NCI-H460 (cell line): ENCODE results near the gene SRA1. TPM values are rescaled to one million over a fixed set of nuclear protein-coding genes. Genes with fewer than 3 reads are reported as not detected.

Source experiments
- DNase-seq: peaks from one replicate; pipeline ENCODE4 v3.0.0-alpha.2; 2016; ENCODE audit warnings: low read depth; ENCODE audit errors: extremely low read depth
- total RNA-seq: library from RNA; depleted of rRNA; stranded (reverse); fragments of >200 nt; shearing (Covaris generic); gene quantifications from 2 replicates; pipeline ENCODE4 v1.2.3, GENCODE V29; 2014

Gene SRA1
- total RNA-seq, 1 experiment from 2014 or later = 77.8 TPM

GRCh38 chr5:140571105-140571504 lies 13.8 kb upstream of the SRA1 start:
- DNase-seq = no peak

- DNase-seq = no peak
These were observed 13.2 kb upstream of the SRA1 start for GRCh38 chr5:140570488-140570887.

- DNase-seq = no peak
These were observed 12.8 kb upstream of the SRA1 start for GRCh38 chr5:140570058-140570457.

- no peak for DNase-seq
These were observed 11.9 kb upstream of the SRA1 start for GRCh38 chr5:140569197-140569596.

GRCh38 chr5:140568443-140569063 lies 11.3 kb upstream of the SRA1 start:
- no peak for DNase-seq

GRCh38 chr5:140567871-140568270 lies 10.6 kb upstream of the SRA1 start:
- no peak for DNase-seq

GRCh38 chr5:140567136-140567818 lies 10.0 kb upstream of the SRA1 start:
- DNase-seq = no peak

- no peak for DNase-seq
These were observed 9.4 kb upstream of the SRA1 start for GRCh38 chr5:140566665-140567064.

GRCh38 chr5:140565780-140566095 lies 8.5 kb upstream of the SRA1 start:
- DNase-seq = no peak

- DNase-seq = no peak
These were observed 7.9 kb upstream of the SRA1 start for GRCh38 chr5:140565024-140565779.

- DNase-seq = peak; percentile 96
These were observed 7.1 kb upstream of the SRA1 start, which contains the start of the genes APBB3 and SLC35A4 for GRCh38 chr5:140564196-140565023. Gene APBB3 (minus strand): TSS chr5:140564598. CDS start chr5:140564245, 353 bp downstream. Gene SLC35A4 (plus strand): TSS chr5:140564828. CDS start chr5:140567170, 2,342 bp downstream.

- DNase-seq = no peak
These were observed 6.3 kb upstream of the SRA1 start for GRCh38 chr5:140563596-140563995.

GRCh38 chr5:140561753-140562523 lies 4.7 kb upstream of the SRA1 start:
- no peak for DNase-seq

GRCh38 chr5:140560227-140560626 lies 3.0 kb upstream of the SRA1 start:
- DNase-seq = no peak

- DNase-seq = no peak
These were observed 1.3 kb upstream of the SRA1 start for GRCh38 chr5:140558542-140558941.

GRCh38 chr5:140557965-140558364 lies 692 bp upstream of the SRA1 start:
- no peak for DNase-seq

- no peak for DNase-seq
These were observed 835 bp downstream of the SRA1 start for GRCh38 chr5:140556438-140556837.

GRCh38 chr5:140555747-140556312 lies 1.4 kb downstream of the SRA1 start:
- no peak for DNase-seq

GRCh38 chr5:140554454-140554853 lies 2.8 kb downstream of the SRA1 start:
- peak; percentile 20 for DNase-seq

GRCh38 chr5:140553657-140554056 lies 3.6 kb downstream of the SRA1 start:
- DNase-seq = no peak
